H1 (cell line): ENCODE measurements around the gene SEC24A. TPM values are rescaled to one million over a fixed set of nuclear protein-coding genes. Genes with fewer than 3 reads are reported as not detected.

Experiments used
- CTCF ChIA-PET: fragments of 300-600 bp; sonication (Branson Sonifier 250); formaldehyde crosslinking; loops from one replicate; lab custom pipeline; 2021; ENCODE audit not compliant: partially characterized antibody; lab: Charles Lee
- POLR2A ChIA-PET: fragments of 300-600 bp; sonication (Branson Sonifier 250); formaldehyde crosslinking; loops from one replicate; lab custom pipeline; 2021; ENCODE audit warnings: inconsistent platforms; ENCODE audit not compliant: partially characterized antibody; lab: Charles Lee
- DNase-seq, 2 experiments: peaks; one replicate each; pipeline versions ENCODE4 v3.0.0 to v3.0.0-alpha.2; 2010 to 2022; ENCODE audit warnings: low spot score in 2 of 2, low read depth in 1 of 2, mixed read lengths in 1 of 2
- FAIRE-seq: peaks from 2 replicates; lab custom pipeline; 2011; peaks lifted over from hg19 to GRCh38; lab: Jason Lieb, UNC
- H2AFZ ChIP-seq: 2 replicates; pipeline ENCODE4 v1.8.1; 2012; ENCODE audit warnings: low read length, inconsistent platforms
- H2AK5ac ChIP-seq: 2 replicates; pipeline ENCODE4 v1.6.1; 2013; ENCODE audit warnings: low read depth, low read length
- H2BK120ac ChIP-seq: replicated peaks from 2 replicates; pipeline ENCODE3; 2013; ENCODE audit warnings: low read depth, low read length, inconsistent platforms
- H2BK12ac ChIP-seq: 2 replicates; pipeline ENCODE4 v1.6.1; 2013; ENCODE audit warnings: low read depth, low read length
- H2BK15ac ChIP-seq: 2 replicates; pipeline ENCODE4 v1.6.1; 2013; ENCODE audit warnings: low read length
- H2BK20ac ChIP-seq: 2 replicates; pipeline ENCODE4 v1.6.1; 2013; ENCODE audit warnings: low read length
- H2BK5ac ChIP-seq: 2 replicates; pipeline ENCODE4 v1.6.1; 2013; ENCODE audit warnings: low read depth, low read length
- H3K14ac ChIP-seq: 2 replicates; pipeline ENCODE4 v1.6.1; 2013; ENCODE audit warnings: inconsistent platforms; ENCODE audit not compliant: insufficient read length
- H3K18ac ChIP-seq: 2 replicates; pipeline ENCODE4 v1.6.1; 2013; ENCODE audit warnings: low read length; ENCODE audit errors: extremely low read depth
- H3K23ac ChIP-seq: 2 replicates; pipeline ENCODE4 v1.6.1; 2013; ENCODE audit warnings: inconsistent platforms; ENCODE audit not compliant: insufficient read length
- H3K23me2 ChIP-seq: 2 replicates; pipeline ENCODE4 v1.6.1; 2013; ENCODE audit warnings: low read depth, low read length
- H3K27ac ChIP-seq: 2 replicates; pipeline ENCODE4 v1.6.1; 2011; ENCODE audit warnings: low read depth, low read length, inconsistent platforms
- H3K27me3 ChIP-seq, 4 experiments: replicated peaks in 1 of 4; 1 replicate in 1 of 4; 2 replicates in 3 of 4; pipeline versions ENCODE4 v1.6.1 to v1.8.1; 2011 to 2013; ENCODE audit warnings: low read length in 3 of 4, mild to moderate bottlenecking in 3 of 4, inconsistent platforms in 2 of 4, mixed read lengths in 2 of 4, moderate library complexity in 1 of 4; ENCODE audit not compliant: control insufficient read depth in 3 of 4, insufficient read depth in 3 of 4; ENCODE audit errors: extremely low read depth in 1 of 4
- H3K36me3 ChIP-seq, 4 experiments: 2 replicates each; pipeline versions ENCODE4 v1.6.1 to v1.8.1; 2011 to 2013; ENCODE audit warnings: mild to moderate bottlenecking in 4 of 4, low read length in 3 of 4, moderate library complexity in 2 of 4, control low read depth in 1 of 4, inconsistent platforms in 1 of 4; ENCODE audit not compliant: insufficient read depth in 4 of 4, control insufficient read depth in 2 of 4
- H3K4ac ChIP-seq: replicated peaks from 2 replicates; pipeline ENCODE3; 2013; ENCODE audit warnings: low read length, low read depth, mixed read lengths, inconsistent platforms; ENCODE audit not compliant: insufficient read length
- H3K4me1 ChIP-seq, 4 experiments: replicated peaks in 1 of 4; 1 replicate in 1 of 4; 2 replicates in 3 of 4; pipeline versions ENCODE4 v1.6.1 to v1.8.1; 2011 to 2013; ENCODE audit warnings: low read length in 3 of 4, inconsistent platforms in 2 of 4, mixed read lengths in 1 of 4; ENCODE audit not compliant: insufficient read depth in 4 of 4, control insufficient read depth in 3 of 4
- H3K4me2 ChIP-seq, 2 experiments: 2 replicates each; pipeline versions ENCODE4 v1.6.1 to v1.8.1; 2011 to 2013; ENCODE audit warnings: low read depth in 2 of 2, low read length in 2 of 2, control low read depth in 1 of 2, inconsistent platforms in 1 of 2, mild to moderate bottlenecking in 1 of 2; ENCODE audit not compliant: insufficient read depth in 1 of 2
- H3K4me3 ChIP-seq, 4 experiments: fragments of 200-600, 300-600 bp in 1 of 4; sonication (generic), shearing (Covaris generic), sonication (Bioruptor Twin) in 1 of 4; 2 replicates each; pipeline versions ENCODE4 v1.5.1 to v1.8.1; 2011 to 2016; ENCODE audit warnings: low read length in 4 of 4, low read depth in 3 of 4, control low read depth in 2 of 4, inconsistent platforms in 2 of 4, mild to moderate bottlenecking in 2 of 4, mixed read lengths in 1 of 4, moderate library complexity in 1 of 4; ENCODE audit not compliant: insufficient read depth in 2 of 4; ENCODE audit errors: extremely low read depth in 1 of 4
- H3K56ac ChIP-seq: replicated peaks from 2 replicates; pipeline ENCODE3; 2013; ENCODE audit warnings: low read depth, mild to moderate bottlenecking, mixed read lengths, low read length, inconsistent platforms; ENCODE audit not compliant: insufficient read length
- H3K79me1 ChIP-seq: 2 replicates; pipeline ENCODE4 v1.6.1; 2013; ENCODE audit warnings: low read depth, low read length, control low read depth
- H3K79me2 ChIP-seq, 2 experiments: 2 replicates each; pipeline versions ENCODE4 v1.6.1 to v1.8.1; 2012 to 2013; ENCODE audit warnings: low read length in 2 of 2, mild to moderate bottlenecking in 2 of 2, inconsistent platforms in 1 of 2; ENCODE audit not compliant: insufficient read depth in 2 of 2, control insufficient read depth in 1 of 2
- H3K9ac ChIP-seq, 4 experiments: replicated peaks in 1 of 4; 1 replicate in 1 of 4; 2 replicates in 3 of 4; pipeline versions ENCODE4 v1.6.1 to v1.8.1; 2011 to 2013; ENCODE audit warnings: low read depth in 3 of 4, low read length in 3 of 4, control low read depth in 2 of 4, mild to moderate bottlenecking in 2 of 4, moderate library complexity in 2 of 4, inconsistent platforms in 1 of 4; ENCODE audit errors: extremely low read depth in 1 of 4
- H3K9me3 ChIP-seq, 2 experiments: 2 replicates each; pipeline versions ENCODE4 v1.6.1 to v1.8.1; 2012 to 2013; ENCODE audit warnings: mild to moderate bottlenecking in 2 of 2, moderate library complexity in 2 of 2, control low read depth in 1 of 2, inconsistent platforms in 1 of 2, low read depth in 1 of 2, low read length in 1 of 2, mixed read lengths in 1 of 2; ENCODE audit not compliant: insufficient read depth in 2 of 2
- H4K20me1 ChIP-seq, 2 experiments: replicated peaks in 1 of 2; 2 replicates each; pipeline versions ENCODE3 to v1.8.1; 2011 to 2013; ENCODE audit warnings: inconsistent platforms in 2 of 2, low read length in 2 of 2, mild to moderate bottlenecking in 1 of 2; ENCODE audit not compliant: insufficient read depth in 2 of 2, control insufficient read depth in 1 of 2
- H4K5ac ChIP-seq: 2 replicates; pipeline ENCODE4 v1.6.1; 2013; ENCODE audit warnings: low read length, low read depth, mixed read lengths, inconsistent platforms; ENCODE audit not compliant: insufficient read length
- H4K8ac ChIP-seq: 2 replicates; pipeline ENCODE4 v1.8.0; 2013; ENCODE audit warnings: mild to moderate bottlenecking, moderate library complexity, low read length, inconsistent platforms; ENCODE audit not compliant: insufficient read depth; ENCODE audit errors: extremely low read depth
- H4K91ac ChIP-seq: replicated peaks from 2 replicates; pipeline ENCODE3; 2013; ENCODE audit warnings: low read length, mixed read lengths, inconsistent platforms; ENCODE audit not compliant: insufficient read length
- WGBS, 2 experiments: shearing (Covaris generic) in 1 of 2; methylation state at CpG; one replicate each; pipeline versions ENCODE4 v1.1.6 to v1.1.7; 2013 to 2015; ENCODE audit warnings: low lambda C conversion rate in 2 of 2, mixed read lengths in 2 of 2, inconsistent platforms in 1 of 2, low coverage in 1 of 2, missing lambda C conversion rate in 1 of 2; ENCODE audit not compliant: insufficient replicate concordance in 2 of 2, insufficient coverage in 1 of 2, insufficient read length in 1 of 2; ENCODE audit errors: extremely low coverage in 1 of 2, missing lambda C conversion rate in 1 of 2; 5-methylcytosine and 5-hydroxymethylcytosine counted together
- polyA plus RNA-seq, 7 experiments: library from polyadenylated mRNA; depleted of rRNA in 3 of 7; stranded (reverse) in 5 of 7; unstranded in 2 of 7; fragments of >200 nt in 5 of 7; fragments of 200-250 nt in 2 of 7; gene quantifications; 1 replicate in 5 of 7; 2 replicates in 1 of 7; 4 replicates in 1 of 7; pipeline versions ENCODE4 v1.2.1 to v1.2.3, GENCODE V29; 2011 to 2013; ENCODE audit warnings: missing spikeins in 2 of 7, mixed read lengths in 2 of 7
- total RNA-seq: library from RNA; stranded (reverse); fragmentation: NEBNext Ultra II Directional; extraction: Animal tissue kit (Norgen Biotek cat#: 25700); gene quantifications from 2 replicates; pipeline ENCODE4 v1.2.1, GENCODE V29; 2021

Gene SEC24A
- total and polyA plus RNA-seq, 2 of the 8 experiments (the other 6 are each of a cell fraction or from before 2014, with no cell fraction given) = 18.8 to 33.7 TPM

- H2BK5ac ChIP-seq = no peak overlapping the region
- no peaks in the 10 kb centered on the region for H3K9me3 ChIP-seq
- no peaks in the 10 kb centered on the region for H3K23me2 ChIP-seq
- H3K14ac ChIP-seq = no peak overlapping the region
- H2BK120ac ChIP-seq = no peak overlapping the region
- no peak overlapping the region for H4K91ac ChIP-seq
- no peak overlapping the region for H4K5ac ChIP-seq
- H2AK5ac ChIP-seq = no peak overlapping the region
- H3K56ac ChIP-seq = no peak overlapping the region
- no peak overlapping the region for H2AFZ ChIP-seq
- H2BK12ac ChIP-seq = no peak overlapping the region
- H3K79me2 ChIP-seq = peaks cover 0 to 58% of the 10 kb centered on the region in 2 experiments; a peak in 2 of 4 replicates
- H4K8ac ChIP-seq = no peak overlapping the region
- H3K4me3 ChIP-seq = no peak overlapping the region
- peaks cover 4 to 14% (median 6%) of the 10 kb centered on the region in 4 experiments; a peak in 6 of 8 replicates for H3K36me3 ChIP-seq
- no peak overlapping the region for H2BK20ac ChIP-seq
- H3K4me1 ChIP-seq = no peaks in the 10 kb centered on the region
- H3K27ac ChIP-seq = no peak overlapping the region
- no peak overlapping the region for H3K4me2 ChIP-seq
- H3K18ac ChIP-seq = no peak overlapping the region
- CTCF ChIA-PET = interaction anchor here (0.6 to 1.8 kb wide), 3 partner anchors 25 to 80 kb away, joined by 3 to 7 read pairs (median 4); no protein-coding TSS in a partner anchor
- DNase-seq = no peak
- no peaks in the 10 kb centered on the region for H3K27me3 ChIP-seq
- POLR2A ChIA-PET = interaction anchor here (0.6 kb wide), 1 partner anchor 200 kb away, joined by 3 read pairs; no protein-coding TSS in a partner anchor
- no peak overlapping the region for H3K23ac ChIP-seq
- no peak overlapping the region for H3K9ac ChIP-seq
- 91% methylated on average over 4 of the region's 6 CpGs; no CpG with 5 or more reads in 1 of the 2 experiments for WGBS, 2 experiments
- H2BK15ac ChIP-seq = no peak overlapping the region
- H4K20me1 ChIP-seq = peaks cover 0 to 1% of the 10 kb centered on the region in 2 experiments
- FAIRE-seq = no peak
- H3K79me1 ChIP-seq = peaks cover 7% of the 10 kb centered on the region; the same call in 1 of the 2 replicates
- H3K4ac ChIP-seq = no peak overlapping the region
Observed at GRCh38 chr5:134659922-134660321, 11.3 kb downstream of the SEC24A start.
